ENCODE data around the gene BICD1. TPM values are rescaled to one million over a fixed set of nuclear protein-coding genes. Genes with fewer than 3 reads are reported as not detected.

Gene BICD1
- polyA plus RNA-seq, 1 of the 3 experiments (the other 2 are of a cell fraction): 12.1 TPM

GRCh38 chr12:32115404-32116104 is 8.9 kb downstream of the BICD1 start (continued):
- TF ChIP-seq PBX3 (IDR thresholded peaks at IDR 0.05): peak; percentile 88
- TF ChIP-seq RXRA (IDR thresholded peaks at IDR 0.05; ENCODE audit: borderline replicate concordance, low read depth): peak; percentile 84
- peak; percentile 94 for TF ChIP-seq FOSL2 (IDR thresholded peaks at IDR 0.05; ENCODE audit: borderline replicate concordance, low read depth)
- TF ChIP-seq USF1 (IDR thresholded peaks at IDR 0.05; ENCODE audit: borderline replicate concordance, low read depth): no peak
- peak; percentile 18; the same call in 1 of the 2 replicates for TF ChIP-seq RAD21 (IDR thresholded peaks at IDR 0.05; ENCODE audit: low read length)

DNA sequence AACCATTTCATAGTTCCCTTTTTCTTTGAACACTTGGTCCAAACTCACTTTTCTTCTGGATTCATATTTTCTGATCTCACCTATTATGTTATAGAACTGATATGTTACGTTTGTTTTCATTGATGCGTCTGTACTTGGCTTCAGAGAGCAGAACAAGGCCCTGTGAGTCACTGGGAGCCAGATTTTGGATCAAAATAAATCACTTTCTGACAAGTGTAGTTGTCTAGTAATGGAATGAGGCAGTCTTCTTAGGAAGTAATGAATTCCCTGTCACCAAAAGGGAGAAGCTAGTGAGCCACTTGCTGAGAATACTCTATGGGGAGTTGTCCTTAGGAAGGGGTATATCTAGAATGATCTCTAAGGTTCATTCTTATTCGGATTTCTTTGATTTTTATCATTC is 10.2 kb downstream of the BICD1 start:
- no peak overlapping the region for H2AFZ ChIP-seq (ENCODE audit: low read depth)
- peaks cover 34% of the 10 kb centered on the region for H3F3A ChIP-seq (replicated peaks; ENCODE audit: insufficient read depth)
- no peaks in the 10 kb centered on the region for H3K27me3 ChIP-seq (ENCODE audit: insufficient read depth)
- peak overlapping the region; percentile 15; the same call in 1 of the 2 replicates for H3K9ac ChIP-seq
- H3K36me3 ChIP-seq (replicated peaks in 1 of 2; ENCODE audit: control insufficient read depth in 1 of 2, insufficient read depth in 2 of 2, low read length in 1 of 2): peaks cover 4 to 19% of the 10 kb centered on the region in 2 experiments
- H3K4me3 ChIP-seq (ENCODE audit: low read depth in 2 of 2, low read length in 1 of 2): no peak overlapping the region
- peak overlapping the region; percentile 20 to 91; a peak in 3 of 4 replicates for H3K27ac ChIP-seq (ENCODE audit: low read depth in 2 of 2, low read length in 1 of 2)
- no peaks in the 10 kb centered on the region for H3K9me2 ChIP-seq
- peak; percentile 66 for TF ChIP-seq FOSL2 (IDR thresholded peaks at IDR 0.05; ENCODE audit: borderline replicate concordance, low read depth)
- TF ChIP-seq JUND (IDR thresholded peaks at IDR 0.05): peak; percentile 66
- peak; percentile 94 for TF ChIP-seq PBX3 (IDR thresholded peaks at IDR 0.05)
- TF ChIP-seq RFX5 (IDR thresholded peaks at IDR 0.05; ENCODE audit: low read length): no peak
- TF ChIP-seq RXRA (IDR thresholded peaks at IDR 0.05; ENCODE audit: borderline replicate concordance, low read depth): 0 out of 2 replicates have a peak, but pooled peaks have one; percentile 26
- TF ChIP-seq TCF12 (IDR thresholded peaks at IDR 0.05): peak; percentile 57; the same call in 1 of the 2 replicates
- peak; percentile 59; the same call in 1 of the 2 replicates for TF ChIP-seq NFIC (IDR thresholded peaks at IDR 0.05; ENCODE audit: borderline replicate concordance)
- TF ChIP-seq TEAD4 (IDR thresholded peaks at IDR 0.05; ENCODE audit: borderline replicate concordance, insufficient read depth): no peak
- TF ChIP-seq EP300 (IDR thresholded peaks at IDR 0.05; ENCODE audit: borderline replicate concordance in 1 of 2, low read depth in 1 of 2, low read length in 1 of 2): peak in 1 of 2 experiments; percentile 44; a peak in 1 of 4 replicates
- DNase-seq: no peak
- peaks cover 9 to 34% of the 10 kb centered on the region in 2 experiments for H3K4me1 ChIP-seq (ENCODE audit: control insufficient read depth in 1 of 2, insufficient read depth in 2 of 2, low read depth in 1 of 2, low read length in 1 of 2)
- WGBS (ENCODE audit: low lambda C conversion rate): 16% methylated on average over 3 of the region's 3 CpGs
- peak overlapping the region; percentile 13; the same call in 1 of the 2 replicates for H3K4me2 ChIP-seq
- POLR2A ChIA-PET: no interaction called here
- peaks cover 77% of the 10 kb centered on the region for H3K79me2 ChIP-seq (ENCODE audit: insufficient read depth)
- CTCF ChIA-PET: no interaction called here
- no peaks in the 10 kb centered on the region for H3K9me3 ChIP-seq
- H4K20me1 ChIP-seq (ENCODE audit: insufficient read depth): no peaks in the 10 kb centered on the region
